HepG2 (cell line): Measurements from ENCODE around the gene STK11. TPM values are rescaled to one million over a fixed set of nuclear protein-coding genes. Genes with fewer than 3 reads are reported as not detected.

Experiments used
- ATF7-NPFF ChIP-seq: sonication (generic); formaldehyde crosslinking; IDR thresholded peaks from 2 replicates; pipeline ENCODE4 v1.8.1; 2023; ENCODE audit warnings: mild to moderate bottlenecking, low read depth, missing genetic modification reagents, moderate library complexity
- CBX5 ChIP-seq: sonication (generic); formaldehyde crosslinking; IDR thresholded peaks from 2 replicates; pipeline ENCODE4 v1.4.0; 2020; ENCODE audit warnings: missing genetic modification reagents, borderline replicate concordance
- CEBPG ChIP-seq: IDR thresholded peaks from 2 replicates; pipeline ENCODE4 v1.6.1; 2016
- ETV6 ChIP-seq: sonication (generic); formaldehyde crosslinking; conservative IDR thresholded peaks from 2 replicates; pipeline ENCODE4 v1.4.0; 2020; ENCODE audit warnings: missing genetic modification reagents
- GABPB1 ChIP-seq: IDR thresholded peaks from 2 replicates; pipeline ENCODE4 v1.6.1; 2016; ENCODE audit warnings: mild to moderate bottlenecking, missing genetic modification reagents, moderate library complexity, missing compliant biosample characterization
- HMG20A ChIP-seq: IDR thresholded peaks from 2 replicates; pipeline ENCODE4 v1.6.1; 2016; ENCODE audit warnings: borderline replicate concordance
- HNRNPUL1 ChIP-seq: fragments of 200-400 bp; formaldehyde crosslinking; IDR thresholded peaks from 2 replicates; pipeline ENCODE4 v1.6.1; 2017; ENCODE audit warnings: low read depth, mild to moderate bottlenecking, low read length, moderate library complexity
- NFE2L1 ChIP-seq: sonication (generic); formaldehyde crosslinking; IDR thresholded peaks from 2 replicates; pipeline ENCODE4 v1.4.0; 2020; ENCODE audit warnings: missing genetic modification reagents, mild to moderate bottlenecking, borderline replicate concordance
- RFX3 ChIP-seq: IDR thresholded peaks from 2 replicates; pipeline ENCODE4 v1.6.1; 2016; ENCODE audit warnings: missing biosample characterization, missing genetic modification reagents
- SALL2 ChIP-seq: sonication (generic); formaldehyde crosslinking; IDR thresholded peaks from 2 replicates; pipeline ENCODE4 v1.8.1; 2023; ENCODE audit warnings: mild to moderate bottlenecking, missing genetic modification reagents, inconsistent platforms
- SIN3B ChIP-seq: fragments of 150-350 bp; IDR thresholded peaks from 2 replicates; pipeline ENCODE4 v1.6.1; 2014; ENCODE audit warnings: low read length
- SRF ChIP-seq: IDR thresholded peaks from 2 replicates; pipeline ENCODE4 v1.6.1; 2011; ENCODE audit warnings: mild to moderate bottlenecking, low read depth, low read length, moderate library complexity
- STAT5B ChIP-seq: sonication (generic); formaldehyde crosslinking; IDR thresholded peaks from 2 replicates; pipeline ENCODE4 v1.4.0; 2020; ENCODE audit warnings: missing genetic modification reagents
- TBP ChIP-seq: sonication (generic); formaldehyde crosslinking; IDR thresholded peaks from 2 replicates; pipeline ENCODE4 v1.5.0; 2020; ENCODE audit warnings: missing genetic modification reagents
- TEAD3 ChIP-seq: optimal IDR thresholded peaks from 2 replicates; pipeline ENCODE3; 2016; ENCODE audit warnings: borderline replicate concordance
- ZNF331 ChIP-seq: sonication (generic); formaldehyde crosslinking; IDR thresholded peaks from 2 replicates; pipeline ENCODE4 v1.4.0; 2020; ENCODE audit warnings: missing genetic modification reagents
- ZNF543 ChIP-seq: sonication (generic); formaldehyde crosslinking; IDR thresholded peaks from 2 replicates; pipeline ENCODE4 v1.4.0; 2020; ENCODE audit warnings: mild to moderate bottlenecking, missing genetic modification reagents
- ZNF549 ChIP-seq: sonication (generic); formaldehyde crosslinking; IDR thresholded peaks from 2 replicates; pipeline ENCODE4 v1.5.0; 2020; ENCODE audit warnings: missing genetic modification reagents
- ZNF550 ChIP-seq: sonication (generic); formaldehyde crosslinking; IDR thresholded peaks from 2 replicates; pipeline ENCODE4 v1.4.0; 2020; ENCODE audit warnings: mild to moderate bottlenecking, missing genetic modification reagents, borderline replicate concordance
- ZNF775 ChIP-seq: sonication (generic); formaldehyde crosslinking; IDR thresholded peaks from 2 replicates; pipeline ENCODE4 v1.4.0; 2020; ENCODE audit warnings: missing genetic modification reagents, mild to moderate bottlenecking, moderate library complexity, borderline replicate concordance
- polyA plus RNA-seq, 8 experiments: library from polyadenylated mRNA; depleted of rRNA in 3 of 8; stranded (reverse) in 7 of 8; unstranded in 1 of 8; fragments of >200 nt; fragmentation: Illumina TruSeq in 4 of 8; extraction: Trizol in 4 of 8; gene quantifications; 2 replicates each; pipeline versions ENCODE4 v1.2.1 to v1.2.3, GENCODE V29; 2011 to 2016; ENCODE audit warnings: low read depth in 4 of 8, missing spikeins in 1 of 8, mixed read lengths in 1 of 8; ENCODE audit not compliant: insufficient read depth in 1 of 8
- total RNA-seq, 5 experiments: library from RNA; depleted of rRNA; stranded (reverse); fragments of >200 nt; fragmentation: Illumina TruSeq; extraction: Trizol; gene quantifications; 2 replicates each; pipeline ENCODE4 v1.2.3, GENCODE V29; 2016; ENCODE audit warnings: low read depth in 1 of 5
- TF ChIP-seq, protein P1 (sequence below): sonication (generic); formaldehyde crosslinking; IDR thresholded peaks from 2 replicates; pipeline ENCODE4 v1.9.0; 2022; ENCODE audit warnings: missing genetic modification reagents, mild to moderate bottlenecking, borderline replicate concordance
- TF ChIP-seq, protein P2 (sequence below): IDR thresholded peaks from 2 replicates; pipeline ENCODE4 v1.6.1; 2016; ENCODE audit warnings: mild to moderate bottlenecking
- TF ChIP-seq, protein P3 (sequence below): sonication (generic); formaldehyde crosslinking; IDR thresholded peaks from 2 replicates; pipeline ENCODE4 v1.8.1; 2023; ENCODE audit warnings: mild to moderate bottlenecking, moderate library complexity, missing genetic modification reagents
- TF ChIP-seq, protein P4 (sequence below): sonication (generic); formaldehyde crosslinking; IDR thresholded peaks from 2 replicates; pipeline ENCODE4 v1.8.0; 2022; ENCODE audit warnings: mild to moderate bottlenecking, missing genetic modification reagents, moderate library complexity
- TF ChIP-seq, protein P5 (sequence below): sonication (generic); formaldehyde crosslinking; IDR thresholded peaks from 2 replicates; pipeline ENCODE4 v1.5.0; 2020; ENCODE audit warnings: missing genetic modification reagents

The STK11 gene
- total and polyA plus RNA-seq, 2 of the 13 experiments (the other 11 are each of a cell fraction or from before 2014, with no cell fraction given): 27.5 to 43.6 TPM

DNA sequence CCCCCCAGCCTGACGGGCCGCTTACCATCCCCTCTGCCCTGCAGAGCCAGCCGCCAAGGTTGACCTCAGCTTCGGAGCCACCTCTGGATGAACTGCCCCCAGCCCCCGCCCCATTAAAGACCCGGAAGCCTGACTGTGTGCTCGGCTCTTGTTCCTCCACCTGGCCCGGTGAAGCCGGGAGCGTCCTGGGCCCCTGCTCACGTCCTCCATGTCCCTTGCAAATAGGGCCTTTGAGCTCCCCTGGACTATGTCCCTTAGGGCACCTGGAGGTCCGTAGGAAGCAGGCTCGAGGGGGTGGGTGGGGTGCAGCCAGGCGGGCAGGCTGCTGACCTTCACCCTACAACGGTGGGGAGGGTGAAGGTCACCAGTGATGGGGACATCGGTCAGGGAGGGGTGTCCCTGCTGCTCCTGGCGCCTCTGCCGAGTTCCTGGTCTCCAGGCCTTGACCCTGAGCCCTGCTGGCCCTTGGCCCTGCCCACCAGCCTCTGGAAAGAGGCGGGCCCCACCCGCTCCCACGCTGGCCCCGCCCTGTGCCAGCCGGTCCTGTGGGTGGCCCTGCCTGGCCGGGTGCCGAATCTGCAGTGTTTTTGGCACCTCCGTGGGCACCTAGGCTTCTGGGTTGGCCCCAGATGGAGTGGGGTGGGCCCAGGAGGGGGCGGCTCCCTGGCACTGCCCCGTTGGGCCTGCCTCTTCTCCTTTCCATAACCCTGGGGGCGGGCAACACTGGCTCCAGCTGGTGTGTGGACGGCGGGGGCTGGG, 39.3 kb downstream of the STK11 start (continued):
- TF ChIP-seq, protein P1, sequence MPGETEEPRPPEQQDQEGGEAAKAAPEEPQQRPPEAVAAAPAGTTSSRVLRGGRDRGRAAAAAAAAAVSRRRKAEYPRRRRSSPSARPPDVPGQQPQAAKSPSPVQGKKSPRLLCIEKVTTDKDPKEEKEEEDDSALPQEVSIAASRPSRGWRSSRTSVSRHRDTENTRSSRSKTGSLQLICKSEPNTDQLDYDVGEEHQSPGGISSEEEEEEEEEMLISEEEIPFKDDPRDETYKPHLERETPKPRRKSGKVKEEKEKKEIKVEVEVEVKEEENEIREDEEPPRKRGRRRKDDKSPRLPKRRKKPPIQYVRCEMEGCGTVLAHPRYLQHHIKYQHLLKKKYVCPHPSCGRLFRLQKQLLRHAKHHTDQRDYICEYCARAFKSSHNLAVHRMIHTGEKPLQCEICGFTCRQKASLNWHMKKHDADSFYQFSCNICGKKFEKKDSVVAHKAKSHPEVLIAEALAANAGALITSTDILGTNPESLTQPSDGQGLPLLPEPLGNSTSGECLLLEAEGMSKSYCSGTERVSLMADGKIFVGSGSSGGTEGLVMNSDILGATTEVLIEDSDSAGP (CRISPR knock-in tag): peak; percentile 92
- TF ChIP-seq, protein P2, sequence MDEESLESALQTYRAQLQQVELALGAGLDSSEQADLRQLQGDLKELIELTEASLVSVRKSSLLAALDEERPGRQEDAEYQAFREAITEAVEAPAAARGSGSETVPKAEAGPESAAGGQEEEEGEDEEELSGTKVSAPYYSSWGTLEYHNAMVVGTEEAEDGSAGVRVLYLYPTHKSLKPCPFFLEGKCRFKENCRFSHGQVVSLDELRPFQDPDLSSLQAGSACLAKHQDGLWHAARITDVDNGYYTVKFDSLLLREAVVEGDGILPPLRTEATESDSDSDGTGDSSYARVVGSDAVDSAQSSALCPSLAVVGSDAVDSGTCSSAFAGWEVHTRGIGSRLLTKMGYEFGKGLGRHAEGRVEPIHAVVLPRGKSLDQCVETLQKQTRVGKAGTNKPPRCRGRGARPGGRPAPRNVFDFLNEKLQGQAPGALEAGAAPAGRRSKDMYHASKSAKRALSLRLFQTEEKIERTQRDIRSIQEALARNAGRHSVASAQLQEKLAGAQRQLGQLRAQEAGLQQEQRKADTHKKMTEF (CRISPR knock-in tag): peak; percentile 93
- TF ChIP-seq STAT5B (no peak), GABPB1 (CRISPR knock-in tag) (peak; percentile 78), HNRNPUL1 (no peak), HMG20A (CRISPR knock-in tag) (peak; percentile 60; the same call in 1 of the 2 replicates), ZNF331 (CRISPR knock-in tag) (peak; percentile 87), ZNF549 (no peak), SRF (no peak), ZNF775 (0 out of 2 replicates have a peak, but pooled peaks have one; percentile 10), CBX5 (CRISPR knock-in tag) (0 out of 2 replicates have a peak, but pooled peaks have one; percentile 65), ATF7-NPFF (CRISPR knock-in tag) (0 out of 2 replicates have a peak, but pooled peaks have one; percentile 48), TEAD3 (CRISPR knock-in tag) (peak; percentile 78), ZNF543 (CRISPR knock-in tag) (peak; percentile 68; the same call in 1 of the 2 replicates), CEBPG (CRISPR knock-in tag) (peak; percentile 71), TBP (no peak), ZNF550 (CRISPR knock-in tag) (no peak), SIN3B (no peak), RFX3 (CRISPR knock-in tag) (no peak; the same call in 1 of the 2 replicates), NFE2L1 (CRISPR knock-in tag) (no peak), ETV6 (CRISPR knock-in tag) (no peak), SALL2 (CRISPR knock-in tag) (no peak)
- TF ChIP-seq, protein P3, sequence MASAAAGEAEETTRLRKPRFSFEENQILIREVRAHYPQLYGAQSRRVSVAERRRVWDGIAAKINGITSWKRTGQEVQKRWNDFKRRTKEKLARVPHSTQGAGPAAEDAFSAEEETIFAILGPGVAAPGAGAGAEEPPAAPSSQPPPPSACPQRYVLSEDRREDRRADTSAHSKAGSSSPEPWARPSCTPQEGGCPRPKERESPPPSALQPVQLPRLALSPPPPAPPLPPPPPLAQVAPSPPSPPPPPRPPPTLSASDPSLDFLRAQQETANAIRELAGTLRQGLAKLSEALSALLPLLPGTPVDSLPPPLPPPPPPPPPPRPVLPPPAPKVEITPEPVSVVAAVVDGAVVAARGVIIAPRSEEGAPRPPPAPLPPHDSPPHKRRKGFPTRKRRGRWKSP: 0 out of 2 replicates have a peak, but pooled peaks have one; percentile 15
- TF ChIP-seq, protein P4, sequence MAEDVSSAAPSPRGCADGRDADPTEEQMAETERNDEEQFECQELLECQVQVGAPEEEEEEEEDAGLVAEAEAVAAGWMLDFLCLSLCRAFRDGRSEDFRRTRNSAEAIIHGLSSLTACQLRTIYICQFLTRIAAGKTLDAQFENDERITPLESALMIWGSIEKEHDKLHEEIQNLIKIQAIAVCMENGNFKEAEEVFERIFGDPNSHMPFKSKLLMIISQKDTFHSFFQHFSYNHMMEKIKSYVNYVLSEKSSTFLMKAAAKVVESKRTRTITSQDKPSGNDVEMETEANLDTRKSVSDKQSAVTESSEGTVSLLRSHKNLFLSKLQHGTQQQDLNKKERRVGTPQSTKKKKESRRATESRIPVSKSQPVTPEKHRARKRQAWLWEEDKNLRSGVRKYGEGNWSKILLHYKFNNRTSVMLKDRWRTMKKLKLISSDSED (CRISPR knock-in tag): no peak
- TF ChIP-seq, protein P5, sequence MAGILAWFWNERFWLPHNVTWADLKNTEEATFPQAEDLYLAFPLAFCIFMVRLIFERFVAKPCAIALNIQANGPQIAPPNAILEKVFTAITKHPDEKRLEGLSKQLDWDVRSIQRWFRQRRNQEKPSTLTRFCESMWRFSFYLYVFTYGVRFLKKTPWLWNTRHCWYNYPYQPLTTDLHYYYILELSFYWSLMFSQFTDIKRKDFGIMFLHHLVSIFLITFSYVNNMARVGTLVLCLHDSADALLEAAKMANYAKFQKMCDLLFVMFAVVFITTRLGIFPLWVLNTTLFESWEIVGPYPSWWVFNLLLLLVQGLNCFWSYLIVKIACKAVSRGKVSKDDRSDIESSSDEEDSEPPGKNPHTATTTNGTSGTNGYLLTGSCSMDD (CRISPR knock-in tag): no peak
